HEK293 (cell line): ENCODE data around the gene STX5.

Experiments used
- BCL11B ChIP-seq: fragments of 450-650 bp; formaldehyde crosslinking; IDR thresholded peaks from 2 replicates; pipeline ENCODE4 v1.5.1; 2016; ENCODE audit warnings: low read depth, missing biosample characterization, missing genetic modification characterization
- HIC1 ChIP-seq: fragments of 450-650 bp; formaldehyde crosslinking; IDR thresholded peaks from 2 replicates; pipeline ENCODE4 v1.5.1; 2016; ENCODE audit warnings: missing biosample characterization, missing genetic modification characterization
- HOXC10 ChIP-seq: sonication (generic); formaldehyde crosslinking; IDR thresholded peaks from 2 replicates; pipeline ENCODE4 v1.8.1; 2023; ENCODE audit warnings: mild to moderate bottlenecking, missing genetic modification reagents
- KLF10 ChIP-seq: fragments of 450-650 bp; IDR thresholded peaks from 2 replicates; pipeline ENCODE4 v1.5.1; 2018; ENCODE audit warnings: missing biosample characterization, mild to moderate bottlenecking, missing genetic modification characterization
- REPIN1 ChIP-seq: fragments of 450-650 bp; formaldehyde crosslinking; IDR thresholded peaks from 2 replicates; pipeline ENCODE4 v1.5.1; 2017; ENCODE audit warnings: missing biosample characterization, missing genetic modification characterization, low read depth
- SCRT2 ChIP-seq: fragments of 450-650 bp; formaldehyde crosslinking; IDR thresholded peaks from 2 replicates; pipeline ENCODE4 v1.5.1; 2016; ENCODE audit warnings: missing biosample characterization, missing genetic modification characterization
- SP2 ChIP-seq: fragments of 450-650 bp; formaldehyde crosslinking; IDR thresholded peaks from 2 replicates; pipeline ENCODE4 v1.5.1; 2016; ENCODE audit warnings: missing biosample characterization, missing genetic modification characterization
- YY1 ChIP-seq: fragments of 450-650 bp; formaldehyde crosslinking; IDR thresholded peaks from 2 replicates; pipeline ENCODE4 v1.5.1; 2018; ENCODE audit warnings: missing biosample characterization, missing genetic modification characterization
- ZBTB20 ChIP-seq: fragments of 450-650 bp; formaldehyde crosslinking; IDR thresholded peaks from 2 replicates; pipeline ENCODE4 v1.5.1; 2016; ENCODE audit warnings: missing biosample characterization, missing genetic modification characterization
- ZNF10 ChIP-seq: fragments of 450-650 bp; formaldehyde crosslinking; IDR thresholded peaks from 2 replicates; pipeline ENCODE4 v1.5.1; 2017; ENCODE audit warnings: missing biosample characterization, missing genetic modification characterization
- ZNF121 ChIP-seq: fragments of 450-650 bp; formaldehyde crosslinking; IDR thresholded peaks from 2 replicates; pipeline ENCODE4 v1.5.1; 2016; ENCODE audit warnings: missing biosample characterization, missing genetic modification characterization
- ZNF138 ChIP-seq: fragments of 450-650 bp; formaldehyde crosslinking; IDR thresholded peaks from 2 replicates; pipeline ENCODE4 v1.5.1; 2016; ENCODE audit warnings: missing biosample characterization, missing genetic modification characterization, borderline replicate concordance
- ZNF16 ChIP-seq: fragments of 450-650 bp; formaldehyde crosslinking; IDR thresholded peaks from 2 replicates; pipeline ENCODE4 v1.5.1; 2016; ENCODE audit warnings: low read depth, missing biosample characterization, missing genetic modification characterization
- ZNF211 ChIP-seq: fragments of 450-650 bp; formaldehyde crosslinking; IDR thresholded peaks from 2 replicates; pipeline ENCODE4 v1.5.1; 2016; ENCODE audit warnings: low read depth, missing biosample characterization, missing genetic modification characterization
- ZNF274 ChIP-seq, 2 experiments: fragments of 200-500 bp in 1 of 2; fragments of 450-650 bp in 1 of 2; sonication (Bioruptor generic) in 1 of 2; formaldehyde crosslinking in 1 of 2; IDR thresholded peaks; 2 replicates each; pipeline versions ENCODE4 v1.5.1 to v1.6.1; 2014 to 2016; ENCODE audit warnings: borderline replicate concordance in 1 of 2, inconsistent platforms in 1 of 2, low read length in 1 of 2, missing biosample characterization in 1 of 2, missing genetic modification characterization in 1 of 2
- ZNF341 ChIP-seq: fragments of 450-650 bp; formaldehyde crosslinking; IDR thresholded peaks from 2 replicates; pipeline ENCODE4; 2016; ENCODE audit warnings: low read depth, missing biosample characterization, missing genetic modification characterization
- ZNF416 ChIP-seq: fragments of 450-650 bp; formaldehyde crosslinking; IDR thresholded peaks from 2 replicates; pipeline ENCODE4 v1.5.1; 2016; ENCODE audit warnings: missing biosample characterization, missing genetic modification characterization
- ZNF423 ChIP-seq: fragments of 450-650 bp; formaldehyde crosslinking; IDR thresholded peaks from 2 replicates; pipeline ENCODE4 v1.5.1; 2016; ENCODE audit warnings: missing biosample characterization, missing genetic modification characterization
- ZNF488 ChIP-seq: fragments of 450-650 bp; formaldehyde crosslinking; IDR thresholded peaks from 2 replicates; pipeline ENCODE4 v1.5.1; 2016; ENCODE audit warnings: missing biosample characterization, missing genetic modification characterization
- ZNF600 ChIP-seq: fragments of 450-650 bp; formaldehyde crosslinking; IDR thresholded peaks from 2 replicates; pipeline ENCODE4 v1.5.1; 2016; ENCODE audit warnings: missing biosample characterization, missing genetic modification characterization
- ZNF621 ChIP-seq: fragments of 450-650 bp; formaldehyde crosslinking; IDR thresholded peaks from 2 replicates; pipeline ENCODE4 v1.5.1; 2017; ENCODE audit warnings: missing biosample characterization, missing genetic modification characterization
- ZNF776 ChIP-seq: fragments of 450-650 bp; formaldehyde crosslinking; IDR thresholded peaks from 2 replicates; pipeline ENCODE4 v1.5.0; 2017; ENCODE audit warnings: missing biosample characterization, missing genetic modification characterization, borderline replicate concordance
- TF ChIP-seq, protein P1 (sequence below): IDR thresholded peaks from 2 replicates; pipeline ENCODE4 v1.6.1; 2011; ENCODE audit warnings: mild to moderate bottlenecking, low read depth, low read length, borderline replicate concordance
- TF ChIP-seq, protein P2 (sequence below): fragments of 450-650 bp; formaldehyde crosslinking; IDR thresholded peaks from 2 replicates; pipeline ENCODE4 v1.5.1; 2016; ENCODE audit warnings: missing biosample characterization, missing genetic modification characterization
- TF ChIP-seq, protein P3 (sequence below): fragments of 450-650 bp; formaldehyde crosslinking; IDR thresholded peaks from 2 replicates; pipeline ENCODE4 v1.5.1; 2016; ENCODE audit warnings: missing biosample characterization, missing genetic modification characterization, borderline replicate concordance

The STX5 gene

DNA sequence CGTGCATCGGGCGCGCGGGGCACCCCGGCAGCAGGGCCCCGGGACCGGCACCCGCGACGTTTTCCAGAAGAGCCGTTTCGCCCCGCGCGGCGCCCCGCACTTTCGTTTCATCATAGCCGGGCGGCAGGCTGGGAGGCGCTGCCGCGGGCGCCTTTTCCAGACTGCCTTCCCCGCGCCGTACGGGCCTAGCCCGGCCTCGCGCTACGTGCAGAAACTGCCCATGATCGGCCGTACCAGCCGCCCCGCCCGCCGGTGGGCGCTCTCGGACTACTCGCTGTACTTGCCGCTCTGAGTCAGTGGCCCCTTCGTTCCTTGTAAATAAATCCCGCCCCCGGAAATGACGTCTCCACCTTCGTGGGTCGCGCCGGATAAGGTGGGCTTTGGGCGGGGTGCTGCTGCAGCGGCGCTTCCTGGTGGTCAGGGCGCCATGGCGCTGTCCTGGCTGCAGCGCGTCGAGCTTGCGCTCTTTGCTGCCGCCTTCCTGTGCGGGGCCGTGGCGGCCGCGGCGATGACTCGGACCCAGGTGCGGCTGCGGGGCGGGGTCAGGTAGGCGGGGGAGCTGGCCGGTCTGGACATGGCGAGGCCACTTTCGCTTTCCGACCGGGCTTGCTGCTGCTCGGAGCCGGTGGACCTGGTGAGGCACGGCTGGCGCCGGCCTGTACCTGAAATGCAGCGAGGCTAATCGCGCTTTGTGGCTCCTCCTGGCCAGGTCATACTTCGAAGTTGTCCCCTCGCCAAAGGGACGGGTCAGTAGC is 44.7 kb downstream of the STX5 start, which contains the start of gene TMEM179B (continued):
- TF ChIP-seq ZBTB20 (tag by site-specific recombination), result peak; percentile 66
- no peak for TF ChIP-seq SCRT2
- TF ChIP-seq REPIN1, result no peak
- TF ChIP-seq, protein P1, sequence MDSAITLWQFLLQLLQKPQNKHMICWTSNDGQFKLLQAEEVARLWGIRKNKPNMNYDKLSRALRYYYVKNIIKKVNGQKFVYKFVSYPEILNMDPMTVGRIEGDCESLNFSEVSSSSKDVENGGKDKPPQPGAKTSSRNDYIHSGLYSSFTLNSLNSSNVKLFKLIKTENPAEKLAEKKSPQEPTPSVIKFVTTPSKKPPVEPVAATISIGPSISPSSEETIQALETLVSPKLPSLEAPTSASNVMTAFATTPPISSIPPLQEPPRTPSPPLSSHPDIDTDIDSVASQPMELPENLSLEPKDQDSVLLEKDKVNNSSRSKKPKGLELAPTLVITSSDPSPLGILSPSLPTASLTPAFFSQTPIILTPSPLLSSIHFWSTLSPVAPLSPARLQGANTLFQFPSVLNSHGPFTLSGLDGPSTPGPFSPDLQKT, result no peak
- no peak for TF ChIP-seq ZNF274 (IDR thresholded peaks at IDR 0.05; ENCODE audit: low read length)
- TF ChIP-seq ZNF274 (tag by site-specific recombination; IDR thresholded peaks at IDR 0.05; ENCODE audit: borderline replicate concordance), result no peak
- no peak for TF ChIP-seq HOXC10 (CRISPR knock-in tag)
- TF ChIP-seq ZNF10, result no peak
- TF ChIP-seq KLF10 (tag by site-specific recombination), result peak; percentile 50; the same call in 1 of the 2 replicates
- peak; percentile 53; the same call in 1 of the 2 replicates for TF ChIP-seq HIC1 (tag by site-specific recombination)
- no peak for TF ChIP-seq ZNF138 (tag by site-specific recombination)
- TF ChIP-seq ZNF423 (tag by site-specific recombination), result no peak
- TF ChIP-seq ZNF488 (tag by site-specific recombination), result no peak
- TF ChIP-seq ZNF16 (tag by site-specific recombination), result no peak
- peak; percentile 42; the same call in 1 of the 2 replicates for TF ChIP-seq BCL11B (tag by site-specific recombination)
- TF ChIP-seq YY1 (tag by site-specific recombination), result peak; percentile 82
- peak; percentile 95 for TF ChIP-seq SP2
- 0 out of 2 replicates have a peak, but pooled peaks have one; percentile 20 for TF ChIP-seq ZNF121
- TF ChIP-seq, protein P2, sequence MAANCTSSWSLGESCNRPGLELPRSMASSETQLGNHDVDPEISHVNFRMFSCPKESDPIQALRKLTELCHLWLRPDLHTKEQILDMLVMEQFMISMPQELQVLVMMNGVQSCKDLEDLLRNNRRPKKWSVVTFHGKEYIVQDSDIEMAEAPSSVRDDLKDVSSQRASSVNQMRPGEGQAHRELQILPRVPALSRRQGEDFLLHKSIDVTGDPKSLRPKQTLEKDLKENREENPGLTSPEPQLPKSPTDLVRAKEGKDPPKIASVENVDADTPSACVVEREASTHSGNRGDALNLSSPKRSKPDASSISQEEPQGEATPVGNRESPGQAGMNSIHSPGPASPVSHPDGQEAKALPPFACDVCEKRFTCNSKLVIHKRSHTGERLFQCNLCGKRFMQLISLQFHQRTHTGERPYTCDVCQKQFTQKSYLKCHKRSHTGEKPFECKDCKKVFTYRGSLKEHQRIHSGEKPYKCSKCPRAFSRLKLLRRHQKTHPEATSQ (tag by site-specific recombination), result peak; percentile 56; the same call in 1 of the 2 replicates
- TF ChIP-seq ZNF341 (tag by site-specific recombination), result peak; percentile 38
- TF ChIP-seq ZNF776 (tag by site-specific recombination), result no peak
- TF ChIP-seq, protein P3, sequence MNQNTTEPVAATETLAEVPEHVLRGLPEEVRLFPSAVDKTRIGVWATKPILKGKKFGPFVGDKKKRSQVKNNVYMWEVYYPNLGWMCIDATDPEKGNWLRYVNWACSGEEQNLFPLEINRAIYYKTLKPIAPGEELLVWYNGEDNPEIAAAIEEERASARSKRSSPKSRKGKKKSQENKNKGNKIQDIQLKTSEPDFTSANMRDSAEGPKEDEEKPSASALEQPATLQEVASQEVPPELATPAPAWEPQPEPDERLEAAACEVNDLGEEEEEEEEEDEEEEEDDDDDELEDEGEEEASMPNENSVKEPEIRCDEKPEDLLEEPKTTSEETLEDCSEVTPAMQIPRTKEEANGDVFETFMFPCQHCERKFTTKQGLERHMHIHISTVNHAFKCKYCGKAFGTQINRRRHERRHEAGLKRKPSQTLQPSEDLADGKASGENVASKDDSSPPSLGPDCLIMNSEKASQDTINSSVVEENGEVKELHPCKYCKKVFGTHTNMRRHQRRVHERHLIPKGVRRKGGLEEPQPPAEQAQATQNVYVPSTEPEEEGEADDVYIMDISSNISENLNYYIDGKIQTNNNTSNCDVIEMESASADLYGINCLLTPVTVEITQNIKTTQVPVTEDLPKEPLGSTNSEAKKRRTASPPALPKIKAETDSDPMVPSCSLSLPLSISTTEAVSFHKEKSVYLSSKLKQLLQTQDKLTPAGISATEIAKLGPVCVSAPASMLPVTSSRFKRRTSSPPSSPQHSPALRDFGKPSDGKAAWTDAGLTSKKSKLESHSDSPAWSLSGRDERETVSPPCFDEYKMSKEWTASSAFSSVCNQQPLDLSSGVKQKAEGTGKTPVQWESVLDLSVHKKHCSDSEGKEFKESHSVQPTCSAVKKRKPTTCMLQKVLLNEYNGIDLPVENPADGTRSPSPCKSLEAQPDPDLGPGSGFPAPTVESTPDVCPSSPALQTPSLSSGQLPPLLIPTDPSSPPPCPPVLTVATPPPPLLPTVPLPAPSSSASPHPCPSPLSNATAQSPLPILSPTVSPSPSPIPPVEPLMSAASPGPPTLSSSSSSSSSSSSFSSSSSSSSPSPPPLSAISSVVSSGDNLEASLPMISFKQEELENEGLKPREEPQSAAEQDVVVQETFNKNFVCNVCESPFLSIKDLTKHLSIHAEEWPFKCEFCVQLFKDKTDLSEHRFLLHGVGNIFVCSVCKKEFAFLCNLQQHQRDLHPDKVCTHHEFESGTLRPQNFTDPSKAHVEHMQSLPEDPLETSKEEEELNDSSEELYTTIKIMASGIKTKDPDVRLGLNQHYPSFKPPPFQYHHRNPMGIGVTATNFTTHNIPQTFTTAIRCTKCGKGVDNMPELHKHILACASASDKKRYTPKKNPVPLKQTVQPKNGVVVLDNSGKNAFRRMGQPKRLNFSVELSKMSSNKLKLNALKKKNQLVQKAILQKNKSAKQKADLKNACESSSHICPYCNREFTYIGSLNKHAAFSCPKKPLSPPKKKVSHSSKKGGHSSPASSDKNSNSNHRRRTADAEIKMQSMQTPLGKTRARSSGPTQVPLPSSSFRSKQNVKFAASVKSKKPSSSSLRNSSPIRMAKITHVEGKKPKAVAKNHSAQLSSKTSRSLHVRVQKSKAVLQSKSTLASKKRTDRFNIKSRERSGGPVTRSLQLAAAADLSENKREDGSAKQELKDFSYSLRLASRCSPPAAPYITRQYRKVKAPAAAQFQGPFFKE, result no peak
- no peak for TF ChIP-seq ZNF621 (tag by site-specific recombination)
- no peak for TF ChIP-seq ZNF211
- TF ChIP-seq ZNF600 (tag by site-specific recombination), result no peak
- TF ChIP-seq ZNF416 (tag by site-specific recombination), result no peak
